ENCODE data around the gene LRRC4C.

DNA sequence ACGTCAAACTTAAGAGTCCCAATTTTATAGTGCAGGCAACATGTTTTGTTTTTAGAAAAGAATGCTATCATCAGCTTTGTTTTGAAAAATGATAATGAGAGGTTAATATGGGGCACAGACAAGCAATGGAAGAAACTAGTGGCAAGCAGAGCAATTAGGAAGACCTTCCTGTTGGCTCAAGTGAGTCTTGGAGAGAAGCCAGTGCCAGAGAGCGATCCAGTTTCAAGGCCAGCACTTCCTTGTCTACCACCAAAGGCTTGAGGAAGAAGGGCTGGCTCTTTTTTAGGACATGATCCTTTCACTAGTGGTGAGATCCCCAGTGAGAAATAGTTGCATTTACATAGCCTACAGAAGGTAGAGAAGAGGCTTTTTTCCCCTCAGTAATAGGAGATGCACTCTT is 1340.7 kb downstream of the LRRC4C start:
- no peak for TF ChIP-seq POLR2A (IDR thresholded peaks at IDR 0.05)
- TF ChIP-seq, protein P1, sequence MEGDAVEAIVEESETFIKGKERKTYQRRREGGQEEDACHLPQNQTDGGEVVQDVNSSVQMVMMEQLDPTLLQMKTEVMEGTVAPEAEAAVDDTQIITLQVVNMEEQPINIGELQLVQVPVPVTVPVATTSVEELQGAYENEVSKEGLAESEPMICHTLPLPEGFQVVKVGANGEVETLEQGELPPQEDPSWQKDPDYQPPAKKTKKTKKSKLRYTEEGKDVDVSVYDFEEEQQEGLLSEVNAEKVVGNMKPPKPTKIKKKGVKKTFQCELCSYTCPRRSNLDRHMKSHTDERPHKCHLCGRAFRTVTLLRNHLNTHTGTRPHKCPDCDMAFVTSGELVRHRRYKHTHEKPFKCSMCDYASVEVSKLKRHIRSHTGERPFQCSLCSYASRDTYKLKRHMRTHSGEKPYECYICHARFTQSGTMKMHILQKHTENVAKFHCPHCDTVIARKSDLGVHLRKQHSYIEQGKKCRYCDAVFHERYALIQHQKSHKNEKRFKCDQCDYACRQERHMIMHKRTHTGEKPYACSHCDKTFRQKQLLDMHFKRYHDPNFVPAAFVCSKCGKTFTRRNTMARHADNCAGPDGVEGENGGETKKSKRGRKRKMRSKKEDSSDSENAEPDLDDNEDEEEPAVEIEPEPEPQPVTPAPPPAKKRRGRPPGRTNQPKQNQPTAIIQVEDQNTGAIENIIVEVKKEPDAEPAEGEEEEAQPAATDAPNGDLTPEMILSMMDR (IDR thresholded peaks at IDR 0.05) = no peak

Data from Peyer's patch (tissue), 4 donors.